WTC11 (cell line): ENCODE data around the gene CYP2U1.

Experiments
- CBFB ChIP-seq: sonication (generic); formaldehyde crosslinking; IDR thresholded peaks from 2 replicates; pipeline ENCODE4 v1.8.1; 2022; ENCODE audit warnings: mild to moderate bottlenecking, low read depth, missing genetic modification reagents
- CTCF ChIP-seq: fragments of 200-600 bp; IDR thresholded peaks from 2 replicates; pipeline ENCODE4 v1.8.0; 2022; ENCODE audit warnings: antibody characterized with exemption
- E2F5 ChIP-seq: sonication (generic); formaldehyde crosslinking; IDR thresholded peaks from 2 replicates; pipeline ENCODE4 v1.8.1; 2022; ENCODE audit warnings: mild to moderate bottlenecking, moderate library complexity, missing genetic modification reagents
- HMGA2 ChIP-seq: fragments of 250-450 bp; sonication (Bioruptor Pico); IDR thresholded peaks from 2 replicates; pipeline ENCODE4 v1.4.0; 2021; ENCODE audit warnings: mild to moderate bottlenecking, moderate library complexity
- JUN ChIP-seq: sonication (generic); formaldehyde crosslinking; IDR thresholded peaks from 2 replicates; pipeline ENCODE4 v1.8.0; 2023; ENCODE audit warnings: mild to moderate bottlenecking, missing genetic modification reagents
- MAX ChIP-seq: sonication (generic); formaldehyde crosslinking; IDR thresholded peaks from 2 replicates; pipeline ENCODE4 v1.8.0; 2022; ENCODE audit warnings: mild to moderate bottlenecking, missing genetic modification reagents
- NFE2L1 ChIP-seq: sonication (generic); formaldehyde crosslinking; IDR thresholded peaks from 2 replicates; pipeline ENCODE4 v1.8.1; 2023; ENCODE audit warnings: missing genetic modification reagents
- PRRX2 ChIP-seq: fragments of 250-450 bp; sonication (Bioruptor Pico); IDR thresholded peaks from 2 replicates; pipeline ENCODE4 v1.8.0; 2021; ENCODE audit warnings: mild to moderate bottlenecking
- TEAD1 ChIP-seq: sonication (generic); formaldehyde crosslinking; IDR thresholded peaks from 2 replicates; pipeline ENCODE4 v1.8.0; 2022; ENCODE audit warnings: mild to moderate bottlenecking, missing genetic modification reagents
- TEAD4 ChIP-seq: sonication (generic); formaldehyde crosslinking; IDR thresholded peaks from 2 replicates; pipeline ENCODE4 v1.8.0; 2022; ENCODE audit warnings: mild to moderate bottlenecking, missing genetic modification reagents

- TF ChIP-seq MAX (CRISPR knock-in tag) (no peak), HMGA2 (CRISPR knock-in tag) (no peak), CTCF (no peak), JUN (CRISPR knock-in tag) (no peak), CBFB (no peak), PRRX2 (no peak), TEAD1 (CRISPR knock-in tag) (no peak), E2F5 (no peak), TEAD4 (CRISPR knock-in tag) (no peak), NFE2L1 (CRISPR knock-in tag) (no peak)
Observed at GRCh38 chr4:107966903-107967302, 35.6 kb downstream of the CYP2U1 start.
